OCI-LY1 (cell line): ENCODE measurements around the gene PGBD5.

Experiments used
- H2AFZ ChIP-seq: fragments of 200-600 bp; sonication (generic), shearing (Covaris generic); 2 replicates; pipeline ENCODE4 v1.6.0; 2014; ENCODE audit warnings: antibody characterized with exemption, mild to moderate bottlenecking, low read length
- H3F3A ChIP-seq: fragments of 200-600 bp; sonication (generic), shearing (Covaris generic); 2 replicates; pipeline ENCODE4 v1.6.0; 2014; ENCODE audit warnings: mild to moderate bottlenecking, antibody characterized with exemption, low read length, moderate library complexity; ENCODE audit not compliant: insufficient read depth
- H3K27ac ChIP-seq: fragments of 200-600 bp; sonication (generic); 2 replicates; pipeline ENCODE4 v1.5.1; 2014; ENCODE audit warnings: low read length, mixed run types, mild to moderate bottlenecking, low read depth; ENCODE audit not compliant: poor library complexity, severe bottlenecking
- H3K27me3 ChIP-seq: fragments of 200-600 bp; sonication (generic); 2 replicates; pipeline ENCODE4 v1.6.0; 2014; ENCODE audit warnings: antibody characterized with exemption, mild to moderate bottlenecking, low read length, moderate library complexity; ENCODE audit not compliant: insufficient read depth
- H3K36me3 ChIP-seq: fragments of 200-600 bp; sonication (generic); 2 replicates; pipeline ENCODE4 v1.6.1; 2014; ENCODE audit warnings: mild to moderate bottlenecking, antibody characterized with exemption, low read length, moderate library complexity, mixed read lengths; ENCODE audit not compliant: insufficient read depth
- H3K4me1 ChIP-seq: fragments of 200-600 bp; sonication (generic); 2 replicates; pipeline ENCODE4 v1.5.1; 2014; ENCODE audit warnings: mild to moderate bottlenecking, low read length, moderate library complexity; ENCODE audit not compliant: insufficient read depth, severe bottlenecking
- H3K4me2 ChIP-seq: fragments of 200-600 bp; sonication (generic), shearing (Covaris generic); 2 replicates; pipeline ENCODE4 v1.6.1; 2014; ENCODE audit warnings: low read length
- H3K4me3 ChIP-seq: fragments of 200-600 bp; sonication (generic); 2 replicates; pipeline ENCODE4 v1.5.1; 2014; ENCODE audit warnings: low read length, low read depth, mild to moderate bottlenecking, mixed read lengths; ENCODE audit not compliant: poor library complexity, severe bottlenecking
- H3K79me2 ChIP-seq: fragments of 200-600 bp; shearing (Covaris generic); 2 replicates; pipeline ENCODE4 v1.6.1; 2016; ENCODE audit warnings: mixed run types, low read length, mixed read lengths; ENCODE audit not compliant: insufficient read depth
- H3K9ac ChIP-seq: fragments of 200-600 bp; sonication (generic), shearing (Covaris generic); 2 replicates; pipeline ENCODE4 v1.6.1; 2014; ENCODE audit warnings: mild to moderate bottlenecking, low read length, mixed read lengths
- H3K9me2 ChIP-seq: fragments of 200-600 bp; sonication (generic), shearing (Covaris generic); 2 replicates; pipeline ENCODE4 v1.6.1; 2014; ENCODE audit warnings: low read depth, mild to moderate bottlenecking, low read length, mixed read lengths
- H3K9me3 ChIP-seq: fragments of 200-600 bp; shearing (Covaris generic); 2 replicates; pipeline ENCODE4 v1.6.1; 2014; ENCODE audit warnings: low read length, mixed read lengths
- H4K20me1 ChIP-seq: fragments of 200-600 bp; sonication (generic), shearing (Covaris generic); 2 replicates; pipeline ENCODE4 v1.6.0; 2016; ENCODE audit warnings: mild to moderate bottlenecking, low read length; ENCODE audit not compliant: insufficient read depth
- EZH2 ChIP-seq: fragments of 200-600 bp; sonication (generic), shearing (Covaris generic); IDR thresholded peaks from 2 replicates; pipeline ENCODE4 v1.8.0; 2017; ENCODE audit warnings: borderline replicate concordance, mixed run types, mild to moderate bottlenecking, antibody characterized with exemption, low read length, moderate library complexity, mixed read lengths
- TF ChIP-seq, protein P1 (sequence below): fragments of 200-600 bp; sonication (generic), shearing (Covaris generic); IDR thresholded peaks from 2 replicates; pipeline ENCODE4 v1.5.1; 2017; ENCODE audit warnings: mild to moderate bottlenecking, antibody characterized with exemption, low read length, moderate library complexity, mixed read lengths

PGBD5 gene

GRCh38 chr1:230423951-230424350 lies 2.2 kb downstream of the PGBD5 start:
- Histone ChIP-seq H3K4me1 (no peaks in the 10 kb centered on the region), H3K9me3 (no peaks in the 10 kb centered on the region), H3K9me2 (no peaks in the 10 kb centered on the region), H3K36me3 (no peaks in the 10 kb centered on the region), H2AFZ (no peak overlapping the region), H3K27me3 (no peaks in the 10 kb centered on the region; the same call in 1 of the 2 replicates), H4K20me1 (no peaks in the 10 kb centered on the region), H3K4me2 (no peak overlapping the region), H3K4me3 (no peak overlapping the region), H3F3A (no peaks in the 10 kb centered on the region), H3K79me2 (no peaks in the 10 kb centered on the region), H3K9ac (no peak overlapping the region), H3K27ac (no peak overlapping the region)
- no peak for TF ChIP-seq EZH2
- TF ChIP-seq, protein P1, sequence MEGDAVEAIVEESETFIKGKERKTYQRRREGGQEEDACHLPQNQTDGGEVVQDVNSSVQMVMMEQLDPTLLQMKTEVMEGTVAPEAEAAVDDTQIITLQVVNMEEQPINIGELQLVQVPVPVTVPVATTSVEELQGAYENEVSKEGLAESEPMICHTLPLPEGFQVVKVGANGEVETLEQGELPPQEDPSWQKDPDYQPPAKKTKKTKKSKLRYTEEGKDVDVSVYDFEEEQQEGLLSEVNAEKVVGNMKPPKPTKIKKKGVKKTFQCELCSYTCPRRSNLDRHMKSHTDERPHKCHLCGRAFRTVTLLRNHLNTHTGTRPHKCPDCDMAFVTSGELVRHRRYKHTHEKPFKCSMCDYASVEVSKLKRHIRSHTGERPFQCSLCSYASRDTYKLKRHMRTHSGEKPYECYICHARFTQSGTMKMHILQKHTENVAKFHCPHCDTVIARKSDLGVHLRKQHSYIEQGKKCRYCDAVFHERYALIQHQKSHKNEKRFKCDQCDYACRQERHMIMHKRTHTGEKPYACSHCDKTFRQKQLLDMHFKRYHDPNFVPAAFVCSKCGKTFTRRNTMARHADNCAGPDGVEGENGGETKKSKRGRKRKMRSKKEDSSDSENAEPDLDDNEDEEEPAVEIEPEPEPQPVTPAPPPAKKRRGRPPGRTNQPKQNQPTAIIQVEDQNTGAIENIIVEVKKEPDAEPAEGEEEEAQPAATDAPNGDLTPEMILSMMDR = no peak

DNA sequence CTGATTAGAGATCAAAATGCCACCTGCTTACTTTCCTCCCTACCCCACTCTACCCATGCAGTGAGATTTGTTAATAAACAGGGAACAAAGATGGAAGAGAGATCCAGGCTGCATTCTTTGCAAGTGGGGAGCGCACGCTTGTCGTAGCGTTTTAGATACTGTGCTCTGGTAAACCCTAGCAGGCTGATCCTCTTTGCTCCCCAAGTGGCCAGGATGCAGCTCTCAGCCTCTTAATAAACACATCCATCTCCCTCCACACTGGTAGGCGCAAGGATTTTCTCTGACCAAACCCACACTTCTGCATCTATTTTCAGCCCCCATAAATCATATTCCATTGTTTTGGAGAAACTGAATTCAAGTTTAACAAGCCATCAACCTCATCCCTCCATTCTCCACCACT lies 2.9 kb downstream of the PGBD5 start:
- no peaks in the 10 kb centered on the region for H4K20me1 ChIP-seq
- H3K9me2 ChIP-seq = no peaks in the 10 kb centered on the region
- no peaks in the 10 kb centered on the region for H3F3A ChIP-seq
- no peaks in the 10 kb centered on the region for H3K36me3 ChIP-seq
- no peaks in the 10 kb centered on the region for H3K4me1 ChIP-seq
- H3K79me2 ChIP-seq = no peaks in the 10 kb centered on the region
- H2AFZ ChIP-seq = no peak overlapping the region
- no peaks in the 10 kb centered on the region for H3K9me3 ChIP-seq
- TF ChIP-seq, protein P1 = no peak
- TF ChIP-seq EZH2 = no peak
- H3K4me2 ChIP-seq = no peak overlapping the region
- H3K4me3 ChIP-seq = no peak overlapping the region
- no peak overlapping the region for H3K9ac ChIP-seq
- H3K27me3 ChIP-seq = no peaks in the 10 kb centered on the region; the same call in 1 of the 2 replicates
- no peak overlapping the region for H3K27ac ChIP-seq

- no peaks in the 10 kb centered on the region for H3K79me2 ChIP-seq
- H3K4me2 ChIP-seq = no peak overlapping the region
- no peak overlapping the region for H3K27ac ChIP-seq
- no peak overlapping the region for H3K9ac ChIP-seq
- no peaks in the 10 kb centered on the region for H3K4me1 ChIP-seq
- no peaks in the 10 kb centered on the region for H3K36me3 ChIP-seq
- no peaks in the 10 kb centered on the region for H3K9me3 ChIP-seq
- no peaks in the 10 kb centered on the region for H4K20me1 ChIP-seq
- no peaks in the 10 kb centered on the region; the same call in 1 of the 2 replicates for H3K27me3 ChIP-seq
- H3K9me2 ChIP-seq = no peaks in the 10 kb centered on the region
- H3K4me3 ChIP-seq = no peak overlapping the region
- H2AFZ ChIP-seq = no peak overlapping the region
- TF ChIP-seq, protein P1 = no peak
- no peak for TF ChIP-seq EZH2
- H3F3A ChIP-seq = no peaks in the 10 kb centered on the region
Measured at GRCh38 chr1:230422221-230422981, 3.7 kb downstream of the PGBD5 start.
